PC-9 (cell line): ENCODE results near the gene ABHD16A. TPM values are rescaled to one million over a fixed set of nuclear protein-coding genes. Genes with fewer than 3 reads are reported as not detected.

Experiments used
- BruUV-seq: library from RNA; stranded (reverse); fragments of 400-500 nt; replicated peaks from 2 replicates; lab custom pipeline; 2021; lab: Mats Ljungman, UMichigan
- CTCF ChIA-PET: fragments of 300-600 bp; sonication (Branson Sonifier 250); formaldehyde crosslinking; loops from one replicate; lab custom pipeline; 2022; ENCODE audit warnings: antibody characterized with exemption; lab: Charles Lee
- POLR2A ChIA-PET: fragments of 300-600 bp; sonication (Branson Sonifier 250); formaldehyde crosslinking; loops from one replicate; lab custom pipeline; 2022; ENCODE audit warnings: antibody characterized with exemption; ENCODE audit not compliant: unreplicated experiment; lab: Charles Lee
- DNase-seq, 2 experiments: peaks; one replicate each; pipeline versions ENCODE4 v3.0.0 to v3.0.0-alpha.2; 2015 to 2022; ENCODE audit warnings: mixed read lengths in 1 of 2
- H2AFZ ChIP-seq: fragments of 200-600 bp; sonication (generic); 2 replicates; pipeline ENCODE4 v1.8.1; 2017; ENCODE audit warnings: antibody characterized with exemption
- H3F3A ChIP-seq: fragments of 200-600 bp; sonication (generic); 2 replicates; pipeline ENCODE4 v1.8.1; 2017; ENCODE audit warnings: antibody characterized with exemption, mild to moderate bottlenecking, low read depth; ENCODE audit not compliant: insufficient read depth
- H3K27ac ChIP-seq: fragments of 200-600 bp; sonication (generic); 2 replicates; pipeline ENCODE4 v1.6.1; 2016; ENCODE audit warnings: mixed run types
- H3K27me3 ChIP-seq: fragments of 200-600 bp; sonication (generic); 2 replicates; pipeline ENCODE4 v1.6.1; 2016; ENCODE audit warnings: low read depth, mixed run types; ENCODE audit not compliant: insufficient read depth
- H3K36me3 ChIP-seq: fragments of 200-600 bp; sonication (generic); 2 replicates; pipeline ENCODE4 v1.6.1; 2016; ENCODE audit warnings: low read depth, mixed run types
- H3K4me1 ChIP-seq: fragments of 200-600 bp; sonication (generic); replicated peaks from 2 replicates; pipeline ENCODE4 v1.6.1; 2016; ENCODE audit warnings: mixed run types; ENCODE audit not compliant: insufficient read depth
- H3K4me2 ChIP-seq: fragments of 200-600 bp; sonication (generic); 2 replicates; pipeline ENCODE4 v1.6.1; 2017; ENCODE audit warnings: mixed run types
- H3K4me3 ChIP-seq: fragments of 200-600 bp; sonication (generic); 2 replicates; pipeline ENCODE4 v1.6.1; 2016; ENCODE audit warnings: mixed run types
- H3K79me2 ChIP-seq: fragments of 200-600 bp; sonication (generic); 2 replicates; pipeline ENCODE4 v1.6.1; 2017; ENCODE audit warnings: low read depth, mixed run types
- H3K9me2 ChIP-seq: fragments of 200-600 bp; sonication (generic); 2 replicates; pipeline ENCODE4 v1.8.1; 2017; ENCODE audit warnings: mild to moderate bottlenecking; ENCODE audit not compliant: insufficient read depth
- H3K9me3 ChIP-seq: fragments of 200-600 bp; sonication (generic); 2 replicates; pipeline ENCODE4 v1.8.1; 2016; ENCODE audit warnings: low read depth; ENCODE audit not compliant: insufficient read depth
- H4K20me1 ChIP-seq: fragments of 200-600 bp; sonication (generic); 2 replicates; pipeline ENCODE4 v1.8.1; 2017; ENCODE audit not compliant: insufficient read depth
- CTCF ChIP-seq: fragments of 200-600 bp; sonication (generic); conservative IDR thresholded peaks from 2 replicates; pipeline ENCODE4 v1.6.1; 2017; ENCODE audit warnings: mixed run types, antibody characterized with exemption, mild to moderate bottlenecking, moderate library complexity
- EZH2 ChIP-seq: fragments of 200-600 bp; sonication (generic); IDR thresholded peaks from 2 replicates; pipeline ENCODE4 v1.8.0; 2017; ENCODE audit warnings: antibody characterized with exemption, low read depth
- intact Hi-C: fragments of 100-400 bp; cut with micrococcal nuclease; formaldehyde crosslinking; loops from one replicate; pipeline ENCODE4 v1.10.0; 2022; ENCODE audit not compliant: unreplicated experiment
- total RNA-seq: library from RNA; stranded (reverse); gene quantifications from 2 replicates; pipeline ENCODE4 v1.2.3, GENCODE V29; 2021

ABHD16A gene
- total RNA-seq, 1 experiment from 2014 or later, result 35.2 TPM

- DNase-seq, result no peak
- peak overlapping the region; percentile 75 for H2AFZ ChIP-seq
- peaks cover 21% of the 10 kb centered on the region; the same call in 1 of the 2 replicates for H4K20me1 ChIP-seq
- no peaks in the 10 kb centered on the region for H3K9me2 ChIP-seq
- peaks cover 27% of the 10 kb centered on the region for H3K36me3 ChIP-seq
- ChIA-PET POLR2A (interaction anchor here (0.5 to 1.5 kb wide), 7 partner anchors 9 to 161 kb away, joined by 3 to 6 read pairs (median 3); partner anchors contain the start of gene HSPA1B), CTCF (interaction anchor here (3.2 kb wide), 1 partner anchor 33 kb away, joined by 10 read pairs; no protein-coding TSS in a partner anchor)
- BruUV-seq, result TSS peak; percentile 15
- H3K4me3 ChIP-seq, result peak overlapping the region; percentile 86
- H3K79me2 ChIP-seq, result peaks cover 57% of the 10 kb centered on the region
- H3F3A ChIP-seq, result peaks cover 59% of the 10 kb centered on the region
- no peak for TF ChIP-seq CTCF
- TF ChIP-seq EZH2, result no peak
- H3K4me2 ChIP-seq, result peak overlapping the region; percentile 83
- H3K27me3 ChIP-seq, result no peaks in the 10 kb centered on the region
- peaks cover 44% of the 10 kb centered on the region for H3K4me1 ChIP-seq
- H3K9me3 ChIP-seq, result no peaks in the 10 kb centered on the region
- H3K27ac ChIP-seq, result peak overlapping the region; percentile 73
- intact Hi-C loops, result loop anchor here (5.0 to 10.0 kb wide), 2 partner anchors 192 to 240 kb away; partner anchors contain the start of genes ATP6V1G2, DDX39B, MICB and NFKBIL1
Observed at GRCh38 chr6:31736768-31737314, 33.7 kb upstream of the ABHD16A start.

DNA sequence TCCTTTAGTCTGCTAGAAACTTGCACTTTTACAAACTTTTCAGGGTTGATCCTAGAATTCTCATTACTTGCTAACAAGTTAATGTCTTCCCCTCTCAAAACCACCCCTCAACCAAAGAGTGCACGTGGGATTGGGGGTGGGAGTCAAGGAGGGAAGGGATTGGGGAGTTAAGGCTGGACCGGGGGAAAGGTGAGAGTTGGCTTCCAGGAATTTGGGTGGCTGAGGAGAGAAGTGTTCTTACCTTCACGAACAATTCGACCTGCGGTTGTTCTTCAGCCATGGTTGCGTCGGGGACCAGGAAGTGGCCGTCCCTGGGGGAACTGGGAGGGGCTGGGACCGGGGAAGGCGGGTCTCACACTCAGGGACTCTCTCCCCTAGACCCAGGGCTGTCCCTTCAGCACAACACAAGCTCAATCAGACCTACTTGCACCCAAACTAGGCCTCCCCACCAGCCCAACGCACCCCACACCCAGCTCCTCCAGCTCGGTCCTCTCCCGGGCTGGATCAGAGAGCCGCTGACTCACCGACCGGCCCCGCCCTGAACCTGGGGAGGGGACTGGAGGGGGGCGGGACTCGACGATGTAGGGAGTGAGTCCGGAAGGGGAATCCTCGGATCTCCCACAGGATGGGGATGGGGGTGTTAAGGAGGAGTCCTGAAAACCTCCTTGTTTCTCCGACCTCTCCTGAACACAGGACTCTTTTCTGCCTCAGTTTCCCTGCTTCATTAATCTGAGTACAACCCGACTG lies 33.1 kb upstream of the ABHD16A start, which contains the start of gene CLIC1:
CLIC1 (minus strand) TSS at position 510 of the 747 bp plus-strand sequence; CDS start at position 280, 230 bp downstream.
- Histone ChIP-seq H3F3A (peaks cover 61% of the 10 kb centered on the region), H3K27me3 (no peaks in the 10 kb centered on the region), H3K79me2 (peaks cover 57% of the 10 kb centered on the region), H3K4me2 (peak within 1 kb of the TSS; percentile 83), H3K9me3 (no peaks in the 10 kb centered on the region), H3K4me3 (peak within 1 kb of the TSS; percentile 86), H2AFZ (peak within 1 kb of the TSS; percentile 75), H3K27ac (peak within 1 kb of the TSS; percentile 79), H3K9me2 (no peaks in the 10 kb centered on the region), H3K36me3 (peaks cover 30% of the 10 kb centered on the region), H3K4me1 (peaks cover 44% of the 10 kb centered on the region), H4K20me1 (peaks cover 21% of the 10 kb centered on the region; the same call in 1 of the 2 replicates)
- POLR2A ChIA-PET, result interaction anchor here (0.6 to 1.5 kb wide), 7 partner anchors 10 to 162 kb away, joined by 3 to 6 read pairs (median 3); no protein-coding TSS in a partner anchor
- TSS peak; percentile 60 for BruUV-seq
- CTCF ChIA-PET, result interaction anchor here (3.2 kb wide), 1 partner anchor 34 kb away, joined by 10 read pairs; no protein-coding TSS in a partner anchor
- peak; percentile 79 to 83 for DNase-seq
- no peak for TF ChIP-seq EZH2
- TF ChIP-seq CTCF, result no peak
- intact Hi-C loops, result loop anchor here (5.0 to 10.0 kb wide), 2 partner anchors 191 to 239 kb away; partner anchors contain the start of genes ATP6V1G2, DDX39B, MICB and NFKBIL1

- peak overlapping the region; percentile 86 for H3K4me3 ChIP-seq
- peaks cover 29% of the 10 kb centered on the region for H4K20me1 ChIP-seq
- H3K4me1 ChIP-seq, result peaks cover 39% of the 10 kb centered on the region
- POLR2A ChIA-PET, result interaction anchor here (0.6 to 0.7 kb wide), 2 partner anchors 71 to 152 kb away, joined by 4 to 13 read pairs; no protein-coding TSS in a partner anchor
- CTCF ChIA-PET, result interaction anchor here (0.5 to 0.6 kb wide), 2 partner anchors 35 to 43 kb away, joined by 3 to 9 read pairs; no protein-coding TSS in a partner anchor
- H3F3A ChIP-seq, result peaks cover 74% of the 10 kb centered on the region
- H3K79me2 ChIP-seq, result peaks cover 51% of the 10 kb centered on the region
- H3K27ac ChIP-seq, result peak overlapping the region; percentile 73
- intact Hi-C loops, result loop anchor here (2.0 to 10.0 kb wide), 3 partner anchors 58 to 238 kb away; partner anchors contain the start of genes ATP6V1G2, DDX39B, MICB and NFKBIL1
- no peaks in the 10 kb centered on the region for H3K9me2 ChIP-seq
- no TSS peak for BruUV-seq
- H3K36me3 ChIP-seq, result peaks cover 37% of the 10 kb centered on the region
- no peak overlapping the region for H2AFZ ChIP-seq
- DNase-seq, result peak; percentile 68 to 72
- H3K9me3 ChIP-seq, result no peaks in the 10 kb centered on the region
- TF ChIP-seq CTCF (no peak), EZH2 (no peak)
- H3K27me3 ChIP-seq, result no peaks in the 10 kb centered on the region
- H3K4me2 ChIP-seq, result peak overlapping the region; percentile 83
Observed at GRCh38 chr6:31734821-31735406, 31.8 kb upstream of the ABHD16A start.
